Panc1 (cell line): ENCODE results near the gene NANOS2. TPM values are rescaled to one million over a fixed set of nuclear protein-coding genes. Genes with fewer than 3 reads are reported as not detected.
A peak's percentile ranks its signal among the peaks of the same experiment; 100 is the strongest.

Source experiments
- ATAC-seq: fragments of 200-7000 bp; cut with Tn5 transposase; 2 replicates; pipeline ENCODE4 v1.9.1; 2020; ENCODE audit warnings: mild to moderate bottlenecking, moderate library complexity
- BruUV-seq: library from RNA; stranded (reverse); fragments of 400-500 nt; replicated peaks from 2 replicates; lab custom pipeline; 2021; lab: Mats Ljungman, UMichigan
- CTCF ChIA-PET: fragments of 300-600 bp; sonication (Branson Sonifier 250); formaldehyde crosslinking; loops from one replicate; lab custom pipeline; 2022; ENCODE audit warnings: antibody characterized with exemption; lab: Charles Lee
- POLR2A ChIA-PET: fragments of 300-600 bp; sonication (Branson Sonifier 250); formaldehyde crosslinking; loops from one replicate; lab custom pipeline; 2022; ENCODE audit warnings: antibody characterized with exemption; lab: Charles Lee
- DNase-seq: peaks from one replicate; pipeline ENCODE4 v3.0.0-alpha.2; 2010; ENCODE audit warnings: low read depth, low spot score
- H3K27ac ChIP-seq: 2 replicates; pipeline ENCODE4 v1.5.1; 2011; ENCODE audit warnings: mild to moderate bottlenecking, low read length, inconsistent platforms
- H3K27me3 ChIP-seq: fragments of 200-500 bp; sonication (Bioruptor generic); 2 replicates; pipeline ENCODE4 v1.6.0; 2014; ENCODE audit warnings: low read length, inconsistent platforms; ENCODE audit not compliant: control insufficient read depth, insufficient read depth
- H3K36me3 ChIP-seq: fragments of 200-500 bp; sonication (Bioruptor generic); 2 replicates; pipeline ENCODE4 v1.5.1; 2014; ENCODE audit warnings: inconsistent platforms, mild to moderate bottlenecking, low read length, moderate library complexity; ENCODE audit not compliant: control insufficient read depth, insufficient read depth
- H3K4me1 ChIP-seq: 2 replicates; pipeline ENCODE4 v1.5.1; 2011; ENCODE audit warnings: inconsistent platforms, mild to moderate bottlenecking, low read length, moderate library complexity; ENCODE audit not compliant: control insufficient read depth, insufficient read depth
- H3K4me3 ChIP-seq, 2 experiments: 2 replicates each; pipeline ENCODE4 v1.5.1; 2011 to 2012; ENCODE audit warnings: low read depth in 2 of 2, low read length in 2 of 2, mild to moderate bottlenecking in 2 of 2, inconsistent platforms in 1 of 2, moderate library complexity in 1 of 2
- H3K9me3 ChIP-seq: fragments of 200-500 bp; sonication (Bioruptor generic); 2 replicates; pipeline ENCODE4 v1.5.1; 2014; ENCODE audit warnings: low read depth, mild to moderate bottlenecking, inconsistent platforms, low read length, moderate library complexity; ENCODE audit not compliant: control insufficient read depth, insufficient read depth
- POLR2AphosphoS5 ChIP-seq: IDR thresholded peaks from 2 replicates; pipeline ENCODE4 v1.6.1; 2012; ENCODE audit warnings: mild to moderate bottlenecking, low read depth, low read length, moderate library complexity
- SIN3A ChIP-seq: IDR thresholded peaks from 2 replicates; pipeline ENCODE4 v1.6.1; 2012; ENCODE audit warnings: low read depth, mild to moderate bottlenecking, low read length, moderate library complexity, borderline replicate concordance; ENCODE audit not compliant: insufficient read depth
- TCF7L2 ChIP-seq: IDR thresholded peaks from 2 replicates; pipeline ENCODE4 v1.6.1; 2011; ENCODE audit warnings: mild to moderate bottlenecking, low read depth, low read length, inconsistent platforms
- in situ Hi-C: cut with HindIII; loops from 2 replicates; pipeline ENCODE4 v1.10.0; 2016; ENCODE audit warnings: low sequenced_read_pairs, low pct_unique_long_range_greater_than_20kb
- intact Hi-C: fragments of 100-400 bp; cut with micrococcal nuclease; formaldehyde crosslinking; loops from one replicate; pipeline ENCODE4 v1.10.0; 2022; ENCODE audit not compliant: unreplicated experiment
- total RNA-seq: library from RNA; stranded (reverse); gene quantifications from one replicate; pipeline ENCODE4 v1.2.1, GENCODE V29; 2021; ENCODE audit not compliant: unreplicated experiment
- TF ChIP-seq, protein P1 (sequence below), 2 experiments: IDR thresholded peaks; 2 replicates each; pipeline ENCODE4 v1.6.1; 2011 to 2012; ENCODE audit warnings: low read depth in 2 of 2, control low read depth in 1 of 2, low read length in 1 of 2, mild to moderate bottlenecking in 1 of 2, moderate library complexity in 1 of 2; ENCODE audit not compliant: insufficient read depth in 1 of 2
- TF ChIP-seq, protein P2 (sequence below): fragments of 450-650 bp; IDR thresholded peaks from 2 replicates; pipeline ENCODE4 v1.5.1; 2017; ENCODE audit warnings: mild to moderate bottlenecking

NANOS2 gene
- total RNA-seq, 1 experiment from 2014 or later, result not detected

DNA sequence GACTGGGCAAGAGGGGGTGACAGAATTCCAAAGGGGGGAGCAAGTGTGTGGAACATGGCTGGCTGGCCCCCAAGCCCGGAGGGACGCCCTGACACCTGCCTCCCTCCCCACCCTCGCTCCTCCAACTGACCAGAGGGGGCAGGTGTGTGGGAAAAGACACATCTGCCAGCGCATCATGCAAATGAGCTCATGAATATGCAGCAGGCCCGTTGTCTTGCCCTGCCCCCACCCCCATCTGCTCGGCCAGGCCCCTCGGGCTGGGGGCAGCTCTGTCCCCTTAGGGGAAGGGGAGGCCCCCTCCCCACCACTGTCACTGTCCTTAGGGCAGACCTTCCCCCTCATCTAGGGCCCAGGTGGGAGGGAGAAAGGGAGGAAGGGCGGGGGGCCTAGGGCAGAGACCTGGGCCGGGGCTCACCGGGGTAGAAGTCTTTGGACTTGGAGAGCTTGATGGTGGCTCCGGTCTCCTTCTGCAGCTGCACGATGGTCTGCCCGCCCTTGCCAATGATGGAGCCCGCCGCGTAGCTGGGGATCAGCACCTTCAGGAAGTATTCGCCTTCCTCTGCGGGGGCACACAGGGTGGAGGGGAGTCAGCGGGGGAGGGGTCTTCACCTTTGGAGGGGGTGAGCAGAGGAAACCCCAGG, 46.1 kb upstream of the NANOS2 start:
- no peak for DNase-seq
- Histone ChIP-seq H3K27me3 (no peaks in the 10 kb centered on the region), H3K4me1 (no peaks in the 10 kb centered on the region), H3K27ac (no peak overlapping the region), H3K36me3 (no peaks in the 10 kb centered on the region), H3K4me3 (no peak overlapping the region), H3K9me3 (no peaks in the 10 kb centered on the region)
- ChIA-PET CTCF (no interaction called here), POLR2A (interaction anchor here (0.6 kb wide), 1 partner anchor 28 kb away, joined by 14 read pairs; no protein-coding TSS in a partner anchor)
- ATAC-seq, result peak; percentile 42; the same call in 1 of the 2 replicates
- no TSS peak for BruUV-seq
- in situ Hi-C loops, result no loop called here
- intact Hi-C loops, result no loop called here
- no peak for TF ChIP-seq TCF7L2
- TF ChIP-seq, protein P1, sequence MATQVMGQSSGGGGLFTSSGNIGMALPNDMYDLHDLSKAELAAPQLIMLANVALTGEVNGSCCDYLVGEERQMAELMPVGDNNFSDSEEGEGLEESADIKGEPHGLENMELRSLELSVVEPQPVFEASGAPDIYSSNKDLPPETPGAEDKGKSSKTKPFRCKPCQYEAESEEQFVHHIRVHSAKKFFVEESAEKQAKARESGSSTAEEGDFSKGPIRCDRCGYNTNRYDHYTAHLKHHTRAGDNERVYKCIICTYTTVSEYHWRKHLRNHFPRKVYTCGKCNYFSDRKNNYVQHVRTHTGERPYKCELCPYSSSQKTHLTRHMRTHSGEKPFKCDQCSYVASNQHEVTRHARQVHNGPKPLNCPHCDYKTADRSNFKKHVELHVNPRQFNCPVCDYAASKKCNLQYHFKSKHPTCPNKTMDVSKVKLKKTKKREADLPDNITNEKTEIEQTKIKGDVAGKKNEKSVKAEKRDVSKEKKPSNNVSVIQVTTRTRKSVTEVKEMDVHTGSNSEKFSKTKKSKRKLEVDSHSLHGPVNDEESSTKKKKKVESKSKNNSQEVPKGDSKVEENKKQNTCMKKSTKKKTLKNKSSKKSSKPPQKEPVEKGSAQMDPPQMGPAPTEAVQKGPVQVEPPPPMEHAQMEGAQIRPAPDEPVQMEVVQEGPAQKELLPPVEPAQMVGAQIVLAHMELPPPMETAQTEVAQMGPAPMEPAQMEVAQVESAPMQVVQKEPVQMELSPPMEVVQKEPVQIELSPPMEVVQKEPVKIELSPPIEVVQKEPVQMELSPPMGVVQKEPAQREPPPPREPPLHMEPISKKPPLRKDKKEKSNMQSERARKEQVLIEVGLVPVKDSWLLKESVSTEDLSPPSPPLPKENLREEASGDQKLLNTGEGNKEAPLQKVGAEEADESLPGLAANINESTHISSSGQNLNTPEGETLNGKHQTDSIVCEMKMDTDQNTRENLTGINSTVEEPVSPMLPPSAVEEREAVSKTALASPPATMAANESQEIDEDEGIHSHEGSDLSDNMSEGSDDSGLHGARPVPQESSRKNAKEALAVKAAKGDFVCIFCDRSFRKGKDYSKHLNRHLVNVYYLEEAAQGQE (IDR thresholded peaks at IDR 0.05; ENCODE audit: insufficient read depth in 1 of 2, low read depth in 2 of 2, low read length in 1 of 2), result no peak
- TF ChIP-seq POLR2AphosphoS5, result no peak
- TF ChIP-seq, protein P2, sequence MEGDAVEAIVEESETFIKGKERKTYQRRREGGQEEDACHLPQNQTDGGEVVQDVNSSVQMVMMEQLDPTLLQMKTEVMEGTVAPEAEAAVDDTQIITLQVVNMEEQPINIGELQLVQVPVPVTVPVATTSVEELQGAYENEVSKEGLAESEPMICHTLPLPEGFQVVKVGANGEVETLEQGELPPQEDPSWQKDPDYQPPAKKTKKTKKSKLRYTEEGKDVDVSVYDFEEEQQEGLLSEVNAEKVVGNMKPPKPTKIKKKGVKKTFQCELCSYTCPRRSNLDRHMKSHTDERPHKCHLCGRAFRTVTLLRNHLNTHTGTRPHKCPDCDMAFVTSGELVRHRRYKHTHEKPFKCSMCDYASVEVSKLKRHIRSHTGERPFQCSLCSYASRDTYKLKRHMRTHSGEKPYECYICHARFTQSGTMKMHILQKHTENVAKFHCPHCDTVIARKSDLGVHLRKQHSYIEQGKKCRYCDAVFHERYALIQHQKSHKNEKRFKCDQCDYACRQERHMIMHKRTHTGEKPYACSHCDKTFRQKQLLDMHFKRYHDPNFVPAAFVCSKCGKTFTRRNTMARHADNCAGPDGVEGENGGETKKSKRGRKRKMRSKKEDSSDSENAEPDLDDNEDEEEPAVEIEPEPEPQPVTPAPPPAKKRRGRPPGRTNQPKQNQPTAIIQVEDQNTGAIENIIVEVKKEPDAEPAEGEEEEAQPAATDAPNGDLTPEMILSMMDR, result no peak
- TF ChIP-seq SIN3A, result no peak

DNA sequence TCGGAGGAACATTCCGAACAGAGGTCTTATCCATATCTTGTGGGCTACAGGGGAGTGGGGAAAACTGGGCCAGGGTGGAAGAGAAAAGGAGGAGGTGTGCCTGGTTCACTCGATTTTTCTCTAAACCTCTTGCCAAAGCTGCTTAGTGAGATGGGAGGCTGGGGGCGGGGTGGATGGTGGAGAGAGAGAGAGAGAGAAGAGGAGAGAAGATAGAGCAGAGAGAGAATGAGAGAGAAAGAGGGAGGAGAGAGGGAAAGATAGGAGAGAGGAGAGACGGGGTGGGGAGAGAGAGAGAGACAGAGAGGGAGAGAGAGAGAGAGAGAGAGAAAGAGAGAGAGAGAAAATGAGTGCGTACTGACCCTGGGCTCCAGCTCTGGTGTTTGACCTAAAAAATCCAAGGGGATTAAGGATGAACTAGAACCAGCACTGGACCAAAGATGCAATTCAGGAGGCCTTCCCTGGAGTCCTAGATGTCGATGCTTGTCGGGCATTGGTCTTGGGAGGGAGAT, 45.0 kb upstream of the NANOS2 start:
- ChIA-PET POLR2A (no interaction called here), CTCF (no interaction called here)
- ATAC-seq, result no peak
- no peaks in the 10 kb centered on the region for H3K9me3 ChIP-seq
- no peak overlapping the region for H3K4me3 ChIP-seq
- in situ Hi-C loops, result no loop called here
- H3K27ac ChIP-seq, result no peak overlapping the region
- H3K36me3 ChIP-seq, result no peaks in the 10 kb centered on the region
- intact Hi-C loops, result no loop called here
- no TSS peak for BruUV-seq
- H3K27me3 ChIP-seq, result no peaks in the 10 kb centered on the region
- DNase-seq, result no peak
- TF ChIP-seq TCF7L2 (no peak), SIN3A (no peak), POLR2AphosphoS5 (no peak)
- TF ChIP-seq, protein P2, result no peak
- TF ChIP-seq, protein P1 (IDR thresholded peaks at IDR 0.05; ENCODE audit: insufficient read depth in 1 of 2, low read depth in 2 of 2, low read length in 1 of 2), result no peak
- H3K4me1 ChIP-seq, result no peaks in the 10 kb centered on the region
